GM21360 (cell line): Measurements from ENCODE around the gene SYNPO2.
"Not testable (repeated sequence)": the region's sequence is repeated elsewhere in the genome, so short reads cannot be mapped to it uniquely, and the experiment has no call there.

Experiments
- ATAC-seq: cut with Tn5 transposase; IDR thresholded peaks from one replicate; pipeline ENCODE4 v1.9.1; 2021; ENCODE audit warnings: mild to moderate bottlenecking, moderate library complexity; ENCODE audit not compliant: unreplicated experiment

Gene SYNPO2

GRCh38 chr4:118878507-118878906 is 10.1 kb upstream of the SYNPO2 start:
- not testable (repeated sequence) for ATAC-seq

GRCh38 chr4:118879409-118879808 is 9.2 kb upstream of the SYNPO2 start:
- no peak for ATAC-seq

DNA sequence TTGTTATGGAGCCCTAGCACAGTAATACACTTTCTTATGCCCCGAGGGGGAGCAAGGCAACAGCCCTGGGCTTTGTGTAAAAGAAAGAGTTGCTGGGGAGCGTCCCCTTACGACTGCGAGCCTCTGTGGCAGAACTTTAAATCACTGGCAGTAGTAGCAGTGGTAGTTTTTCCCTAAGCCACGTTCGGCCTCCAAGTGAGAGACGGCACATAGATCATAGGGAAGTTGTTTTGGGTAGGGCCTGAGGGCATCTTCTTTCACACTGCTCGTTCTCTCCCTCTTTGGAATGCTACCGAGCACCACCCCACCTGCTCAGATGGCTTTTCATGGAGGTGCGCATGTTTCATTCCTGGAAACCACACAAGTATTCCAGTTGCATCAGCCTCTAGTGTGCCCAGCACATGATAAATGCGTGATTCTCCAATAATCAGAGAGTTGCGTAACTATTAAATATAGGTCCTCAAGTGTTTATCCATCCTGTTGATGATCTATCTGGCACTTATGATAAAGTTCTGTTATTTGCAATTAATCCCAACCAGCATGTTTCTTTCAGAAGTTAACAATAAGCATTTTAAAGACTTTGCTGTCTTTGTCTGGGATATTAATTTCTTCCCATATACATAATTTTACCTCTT is 7.0 kb upstream of the SYNPO2 start:
- ATAC-seq = no peak

DNA sequence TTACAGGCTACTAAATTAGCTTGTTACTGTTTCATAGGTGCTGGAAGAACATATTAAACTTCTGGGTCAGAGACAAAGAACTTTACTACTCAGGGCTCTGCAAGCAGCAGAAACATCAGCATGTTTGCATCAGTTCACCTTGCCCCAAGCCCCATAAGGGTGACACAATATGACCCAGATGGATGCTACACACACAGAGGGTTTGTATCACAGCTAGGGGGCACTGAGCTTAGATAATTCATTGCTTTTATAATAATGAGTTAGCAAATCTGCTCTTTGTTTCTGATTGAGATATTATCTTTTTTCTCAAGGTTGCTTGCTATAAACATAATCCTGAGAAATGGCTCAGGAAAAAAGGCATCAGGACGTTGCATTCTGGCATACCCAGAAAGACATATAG is 4.8 kb upstream of the SYNPO2 start:
- ATAC-seq = no peak

GRCh38 chr4:118884716-118885115 is 3.9 kb upstream of the SYNPO2 start:
- no peak for ATAC-seq

DNA sequence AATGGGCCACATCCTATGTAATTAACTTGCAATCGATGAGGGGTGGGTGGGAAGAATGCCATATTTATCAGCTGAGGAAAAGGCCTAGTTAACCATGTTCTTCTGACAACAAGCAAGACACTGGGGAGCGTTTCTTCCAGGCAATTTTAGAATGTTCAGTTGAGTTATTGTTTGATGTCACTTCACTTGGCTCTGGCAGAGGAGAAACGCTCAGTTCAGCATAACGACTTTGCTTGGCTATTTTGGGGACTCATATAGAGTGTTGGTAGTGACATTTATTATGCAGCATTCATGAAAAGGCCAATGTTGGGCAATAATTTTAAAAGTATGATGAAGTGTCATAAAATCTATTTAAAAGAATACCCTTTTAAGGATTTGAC is 648 bp downstream of the SYNPO2 start:
- no peak for ATAC-seq

DNA sequence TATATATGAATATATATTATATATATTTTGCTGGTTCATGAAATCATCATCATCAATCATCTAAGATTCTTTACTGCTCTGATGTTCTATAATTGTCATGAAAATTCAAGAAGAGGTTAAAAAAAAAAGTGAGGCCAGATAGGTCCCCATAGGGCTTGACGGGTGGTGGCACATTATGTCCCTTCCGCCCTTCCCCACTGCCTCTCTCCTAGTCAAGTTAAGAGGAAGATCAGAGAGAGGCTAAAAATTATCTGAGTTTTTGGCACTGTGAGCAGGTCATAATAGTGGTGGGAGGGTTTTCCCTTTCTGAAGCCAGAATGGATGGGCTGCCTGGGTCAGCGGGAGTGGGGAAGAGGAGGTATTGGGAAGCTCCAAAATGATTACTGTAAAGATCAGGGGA is 5.4 kb downstream of the SYNPO2 start:
- ATAC-seq = no peak

DNA sequence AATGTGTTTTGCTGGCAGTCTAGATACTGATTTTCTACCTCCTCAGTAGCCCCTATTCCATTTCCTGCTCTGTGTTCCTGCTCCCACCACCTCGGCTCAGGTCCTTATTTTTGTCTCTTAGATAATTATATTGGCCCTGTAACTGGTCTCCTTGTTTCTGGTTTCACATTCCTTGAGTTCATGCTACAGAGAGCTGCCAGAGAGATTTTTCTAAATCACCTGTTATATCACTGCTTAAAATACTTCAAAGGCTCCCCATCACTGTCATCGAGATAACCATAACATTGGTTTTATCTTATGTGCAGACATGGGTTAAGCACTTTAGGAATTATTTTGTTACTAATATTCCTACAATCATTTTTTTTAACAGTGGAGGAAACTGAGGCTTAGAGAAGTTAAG is 9.6 kb downstream of the SYNPO2 start:
- ATAC-seq = no peak

GRCh38 chr4:118898684-118899138 is 10.1 kb downstream of the SYNPO2 start:
- ATAC-seq = no peak

DNA sequence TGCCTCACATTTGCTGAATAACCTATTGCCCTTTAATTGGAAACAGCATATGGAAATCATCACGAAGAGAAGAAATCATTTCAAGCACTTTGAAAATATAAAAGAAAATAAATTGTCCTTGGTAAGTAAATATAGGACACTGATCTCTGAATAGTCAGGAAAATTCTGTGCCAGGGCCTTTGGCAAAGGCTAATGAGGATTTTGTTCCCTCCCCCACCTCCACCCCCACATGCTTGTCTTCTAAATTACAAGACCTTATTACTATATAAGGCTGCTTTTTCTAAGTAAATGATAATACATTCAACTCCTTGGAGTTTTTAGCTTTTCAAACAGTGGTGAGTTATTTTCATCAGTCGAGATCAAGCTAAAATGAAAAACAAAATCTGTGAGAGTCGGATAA is 15.8 kb downstream of the SYNPO2 start:
- no peak for ATAC-seq

GRCh38 chr4:118904935-118905334 is 16.3 kb downstream of the SYNPO2 start:
- no peak for ATAC-seq

DNA sequence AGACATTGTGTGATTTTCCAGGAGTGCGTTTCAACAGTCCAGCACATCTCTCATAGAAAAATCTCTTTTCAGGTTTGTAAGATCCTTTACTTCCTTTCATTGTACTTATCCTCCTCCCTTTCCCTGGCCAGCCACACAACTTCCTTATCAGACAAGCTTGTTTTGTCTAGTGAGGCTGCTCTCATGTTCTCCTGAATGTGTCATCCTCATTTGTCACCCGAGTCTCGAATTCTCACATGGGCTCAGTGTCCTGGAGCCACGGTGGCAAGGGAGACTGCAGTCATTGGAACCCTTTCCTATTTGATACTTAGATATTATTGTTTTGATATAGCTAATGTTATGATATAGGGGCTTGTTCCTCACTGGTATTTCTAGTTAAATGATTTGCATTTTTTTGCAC is 16.9 kb downstream of the SYNPO2 start:
- ATAC-seq = no peak

DNA sequence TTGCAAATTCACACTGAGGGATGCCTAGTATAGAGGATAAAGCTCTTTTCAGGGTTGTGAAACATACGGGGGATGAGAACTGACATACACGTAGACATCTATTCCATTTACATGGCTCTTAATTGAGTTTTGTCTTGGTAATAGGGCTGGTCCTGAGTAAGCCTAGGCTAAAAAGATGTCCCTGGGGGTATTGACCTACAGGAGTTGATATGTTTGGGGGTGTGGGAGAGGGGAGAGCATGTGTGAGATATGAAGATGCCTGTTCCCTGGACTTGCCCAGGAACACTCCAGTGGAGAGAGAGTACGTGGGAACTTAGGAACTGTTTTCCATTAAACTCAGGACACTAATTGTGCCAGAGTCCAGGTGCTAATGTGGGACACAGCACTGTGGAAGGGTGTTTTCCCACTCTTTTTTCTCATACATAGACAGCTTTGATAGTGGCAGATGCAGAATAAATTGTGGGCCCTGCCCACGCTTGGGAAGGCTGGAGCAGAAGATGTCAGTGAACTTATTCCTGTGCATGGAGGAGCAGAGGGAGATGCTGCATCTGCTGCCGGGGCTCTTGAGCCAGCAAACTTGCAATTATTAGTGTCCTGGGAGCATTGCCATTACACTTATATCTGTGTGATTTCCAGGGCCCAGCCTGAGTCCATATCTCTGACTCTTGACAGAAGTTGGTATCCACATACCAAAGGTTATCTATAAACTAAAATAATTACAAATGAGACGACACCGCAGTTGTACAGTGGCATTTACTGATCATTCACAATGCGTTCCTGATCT is 20.7 kb downstream of the SYNPO2 start:
- no peak for ATAC-seq

- ATAC-seq = no peak
Observed at GRCh38 chr4:118910221-118910620, 21.6 kb downstream of the SYNPO2 start.

DNA sequence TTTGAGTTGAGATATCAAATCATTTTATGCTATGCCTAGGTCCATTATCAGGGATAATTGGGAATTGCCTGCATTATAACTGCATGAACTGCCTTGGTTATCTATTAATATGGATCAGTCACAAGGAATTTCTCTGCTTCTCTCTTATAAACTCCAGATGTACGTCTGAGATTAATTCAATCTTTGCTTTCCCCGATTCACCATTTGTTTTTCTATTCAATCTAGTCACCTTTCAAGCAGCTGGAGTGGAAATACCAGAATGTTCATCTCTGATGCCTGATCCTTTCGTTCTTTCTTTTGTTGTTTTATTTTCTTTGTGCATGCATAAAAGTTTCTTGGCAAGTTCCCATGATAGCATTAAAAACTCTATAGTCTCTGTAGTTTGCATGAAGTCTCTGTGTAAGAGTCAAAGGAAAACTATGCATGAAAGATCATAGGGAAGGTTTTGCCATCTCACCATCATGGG is 22.6 kb downstream of the SYNPO2 start:
- ATAC-seq = no peak

- ATAC-seq = no peak
Observed at GRCh38 chr4:118915468-118915867, 26.8 kb downstream of the SYNPO2 start.

GRCh38 chr4:118916691-118917289 is 28.1 kb downstream of the SYNPO2 start:
- ATAC-seq = no peak

DNA sequence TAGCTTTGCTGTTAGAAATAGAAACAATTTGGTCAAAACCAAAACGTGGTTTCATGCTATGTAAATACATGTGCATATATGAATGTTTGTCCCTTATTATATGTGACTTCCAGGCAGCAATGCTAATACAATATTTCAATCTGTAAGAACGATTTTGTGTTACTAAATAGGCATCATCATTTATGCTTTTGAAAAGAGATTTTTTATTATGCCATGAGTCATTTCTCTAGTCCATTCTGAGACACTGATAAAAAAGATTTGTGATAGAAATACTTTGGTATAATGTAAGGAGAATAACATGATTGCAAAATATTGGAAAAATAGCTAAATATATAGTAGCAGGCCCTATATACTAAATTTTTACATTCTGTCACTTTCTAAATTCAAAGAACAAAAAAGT is 28.9 kb downstream of the SYNPO2 start:
- no peak for ATAC-seq

- ATAC-seq = no peak
Observed at GRCh38 chr4:118918388-118918787, 29.7 kb downstream of the SYNPO2 start.

DNA sequence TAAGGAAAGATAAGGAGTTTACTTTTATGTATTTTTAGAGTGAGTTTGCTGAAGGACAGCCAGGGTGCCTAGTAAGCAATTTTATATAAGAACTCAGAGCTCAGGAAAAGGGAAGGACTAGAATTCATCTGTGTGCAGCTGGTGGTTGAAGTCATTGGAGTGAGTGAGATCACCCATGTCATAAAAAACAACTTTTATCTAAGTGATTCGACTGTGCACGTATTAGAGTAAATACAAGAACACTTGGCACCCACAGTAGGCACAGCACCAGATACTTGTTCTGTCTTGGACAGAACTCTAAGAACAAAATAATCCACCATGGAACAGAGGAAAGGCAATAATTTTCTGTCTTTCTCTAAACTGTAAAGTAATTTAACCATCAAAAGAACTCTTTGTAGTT is 31.6 kb downstream of the SYNPO2 start:
- no peak for ATAC-seq

DNA sequence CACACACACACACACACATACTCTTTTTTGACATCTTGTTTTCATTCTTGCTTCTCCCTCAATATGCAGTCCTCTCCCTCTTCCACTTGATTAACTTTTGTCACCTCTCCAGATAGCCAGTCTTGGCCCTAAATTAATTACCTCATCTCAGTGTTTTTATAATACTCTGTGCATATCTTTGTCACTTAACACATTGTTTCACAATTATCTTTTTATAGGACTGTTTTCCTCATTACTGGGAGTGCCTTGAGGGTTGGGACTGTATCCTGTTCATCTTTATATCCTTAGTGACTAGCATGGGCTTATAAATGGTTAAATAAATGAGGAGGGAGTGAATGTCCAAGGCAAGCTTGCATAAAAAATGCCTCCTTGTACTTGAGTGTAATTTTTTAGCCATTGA is 33.1 kb downstream of the SYNPO2 start:
- no peak for ATAC-seq

DNA sequence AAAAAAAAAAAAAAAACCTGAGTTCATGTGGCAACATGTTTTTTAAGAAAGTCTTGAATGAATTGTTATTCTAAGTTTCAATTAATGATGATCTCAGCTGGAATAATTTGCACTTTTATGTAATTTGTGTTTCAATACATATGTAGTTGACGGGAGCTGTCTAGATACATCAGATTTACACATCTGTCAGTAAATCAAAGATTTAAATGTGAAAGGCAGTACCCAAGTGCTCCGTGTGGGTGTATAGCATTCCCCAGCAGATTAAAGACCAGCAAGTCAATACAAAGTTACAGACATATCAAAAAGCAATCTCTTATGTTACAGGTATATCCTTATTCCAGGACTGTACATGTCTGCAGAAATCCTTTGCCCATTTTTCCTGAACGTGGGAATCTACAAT is 35.2 kb downstream of the SYNPO2 start:
- no peak for ATAC-seq
